Measurements from ENCODE around the gene NACC2.
"Not testable (repeated sequence)": the region's sequence is repeated elsewhere in the genome, so short reads cannot be mapped to it uniquely, and the experiment has no call there.

Gene NACC2

DNA sequence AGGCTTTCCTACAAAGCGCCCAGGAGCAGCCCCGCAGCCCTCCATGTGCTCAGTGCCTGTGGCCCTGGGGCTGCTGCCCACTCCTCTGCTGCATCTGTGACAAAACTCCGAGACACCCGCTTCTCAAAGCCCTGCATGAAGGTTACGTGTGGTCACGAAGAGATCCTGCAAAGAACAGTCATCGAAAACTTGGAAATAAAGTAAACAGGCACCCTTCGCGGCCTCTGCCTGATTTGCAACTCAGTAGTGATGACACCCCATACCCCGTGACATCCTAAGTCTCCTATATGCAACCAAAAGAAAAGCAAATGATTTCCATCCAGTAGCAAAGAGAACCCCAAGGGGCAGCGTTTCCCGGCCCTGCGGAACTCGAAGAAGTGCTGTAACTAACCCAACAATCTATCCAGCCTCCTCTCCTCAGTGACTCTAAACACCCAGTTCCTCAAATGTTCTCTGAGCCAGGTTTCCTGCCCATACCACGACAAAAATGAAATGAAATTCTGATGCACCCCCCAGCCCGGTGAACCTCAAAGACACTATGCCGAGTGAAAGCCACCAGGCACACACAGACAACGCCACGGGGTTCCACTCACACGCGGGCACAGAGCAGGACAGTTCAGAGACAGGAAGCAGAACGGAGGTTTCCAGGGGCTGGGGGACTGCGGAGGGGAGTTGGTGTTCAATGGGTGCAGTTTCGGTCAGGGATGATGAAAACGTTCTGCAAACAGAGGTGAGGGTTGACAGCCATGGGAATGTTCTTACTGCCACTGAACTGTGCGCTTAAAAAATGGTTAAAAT, 19.0 kb downstream of the NACC2 start:
- peak overlapping the region; percentile 33 for H3K27ac Mint-ChIP-seq (ENCODE audit: low read depth)
- no peak for ATAC-seq (replicated peaks; ENCODE audit: extremely low read depth, poor library complexity, severe bottlenecking)

GRCh38 chr9:136075134-136075841, 19.8 kb downstream of the NACC2 start:
- no peak overlapping the region for H3K27ac Mint-ChIP-seq (ENCODE audit: low read depth)
- H3K36me3 Mint-ChIP-seq (ENCODE audit: insufficient read depth): peaks cover 5% of the 10 kb centered on the region
- DNase-seq (ENCODE audit: low spot score in 2 of 2) (no peak), ATAC-seq (replicated peaks; ENCODE audit: extremely low read depth, poor library complexity, severe bottlenecking) (no peak)
- H3K4me1 Mint-ChIP-seq: peaks cover 34% of the 10 kb centered on the region
- H3K4me3 Mint-ChIP-seq: no peak overlapping the region
- no peaks in the 10 kb centered on the region for H3K27me3 Mint-ChIP-seq
- no peaks in the 10 kb centered on the region for H3K9me3 Mint-ChIP-seq

More for the DNA sequence above, 19.0 kb downstream of the NACC2 start:
- DNase-seq (ENCODE audit: low spot score in 2 of 2): no peak
- Mint-ChIP-seq H3K9me3 (no peaks in the 10 kb centered on the region), H3K27me3 (no peaks in the 10 kb centered on the region), H3K4me3 (peak overlapping the region; percentile 10), H3K36me3 (ENCODE audit: insufficient read depth) (peaks cover 2% of the 10 kb centered on the region), H3K4me1 (peaks cover 30% of the 10 kb centered on the region)

- no peak for ATAC-seq (replicated peaks; ENCODE audit: extremely low read depth, poor library complexity, severe bottlenecking)
- H3K36me3 Mint-ChIP-seq (ENCODE audit: insufficient read depth): peaks cover 5% of the 10 kb centered on the region
- peaks cover 34% of the 10 kb centered on the region for H3K4me1 Mint-ChIP-seq
Observed at GRCh38 chr9:136074706-136075105, 20.4 kb downstream of the NACC2 start.

DNA sequence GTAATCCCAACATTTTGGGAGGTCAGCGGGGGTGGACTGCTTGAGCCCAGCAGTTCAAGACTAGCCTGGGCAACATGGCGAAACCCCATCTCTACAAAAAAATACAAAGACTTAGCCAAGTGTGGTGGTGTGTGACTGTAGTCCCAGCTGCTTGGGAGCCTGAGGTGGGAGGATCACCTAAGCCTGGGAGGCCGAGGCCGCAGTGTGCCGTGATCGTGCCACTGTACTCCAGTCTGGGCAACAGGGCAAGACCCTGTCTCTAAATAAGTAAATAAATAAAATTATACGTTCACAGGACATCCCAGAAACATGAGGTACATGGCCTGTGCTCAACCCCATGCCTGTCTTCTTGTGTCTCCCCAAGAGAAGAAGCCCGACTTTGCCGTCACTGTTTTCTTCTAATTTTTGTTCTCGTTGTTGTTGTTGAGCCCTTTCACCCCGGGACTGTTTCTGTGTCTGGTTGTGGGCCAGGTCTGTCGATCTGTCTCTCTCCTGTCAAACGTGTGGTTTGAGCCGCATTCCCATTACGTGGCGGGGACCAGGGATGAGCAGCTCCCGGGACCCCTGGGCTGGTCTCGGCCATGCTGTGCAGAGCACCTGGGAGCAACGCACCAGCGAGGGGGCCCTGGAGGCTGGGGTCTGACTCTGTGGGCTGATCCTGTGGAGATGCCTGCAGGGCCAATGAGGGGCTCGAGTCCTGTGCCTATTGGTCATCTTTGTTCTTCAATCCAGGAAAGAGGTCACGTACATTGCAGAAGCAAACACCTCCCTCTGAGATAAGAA, 32.2 kb downstream of the NACC2 start:
- DNase-seq (ENCODE audit: low spot score in 2 of 2): no peak
- peaks cover 14% of the 10 kb centered on the region for H3K4me1 Mint-ChIP-seq
- H3K9me3 Mint-ChIP-seq: no peaks in the 10 kb centered on the region
- no peaks in the 10 kb centered on the region for H3K27me3 Mint-ChIP-seq
- no peak for ATAC-seq (replicated peaks; ENCODE audit: extremely low read depth, poor library complexity, severe bottlenecking)
- H3K36me3 Mint-ChIP-seq (ENCODE audit: insufficient read depth): peaks cover 8% of the 10 kb centered on the region
- no peak overlapping the region for H3K27ac Mint-ChIP-seq (ENCODE audit: low read depth)
- no peak overlapping the region for H3K4me3 Mint-ChIP-seq

More at GRCh38 chr9:136074706-136075105, 20.4 kb downstream of the NACC2 start:
- no peaks in the 10 kb centered on the region for H3K27me3 Mint-ChIP-seq
- H3K27ac Mint-ChIP-seq (ENCODE audit: low read depth): no peak overlapping the region
- no peaks in the 10 kb centered on the region for H3K9me3 Mint-ChIP-seq
- DNase-seq (ENCODE audit: low spot score in 2 of 2): no peak
- H3K4me3 Mint-ChIP-seq: no peak overlapping the region

DNA sequence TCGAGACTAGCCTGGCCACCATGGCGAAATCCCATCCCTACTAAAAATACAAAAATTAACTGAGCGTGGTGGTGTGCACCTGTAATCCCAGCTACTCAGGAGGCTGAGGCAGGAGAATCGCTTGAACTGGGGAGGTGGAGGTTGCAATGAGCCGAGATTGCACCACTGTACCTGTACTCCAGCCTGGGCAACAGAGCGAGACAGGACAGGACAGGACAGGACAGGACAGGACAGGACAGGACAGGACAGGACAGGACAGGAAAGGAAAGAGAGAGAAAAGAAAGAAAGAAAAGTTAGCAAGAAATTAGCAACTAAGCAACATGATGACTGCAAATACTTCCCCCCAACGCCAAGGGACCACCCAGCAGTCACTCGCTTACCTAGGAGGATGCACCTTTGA, 33.2 kb downstream of the NACC2 start:
- not testable (repeated sequence) for DNase-seq (ENCODE audit: low spot score in 2 of 2); H3K4me3 Mint-ChIP-seq; H3K36me3 Mint-ChIP-seq (ENCODE audit: insufficient read depth); H3K27ac Mint-ChIP-seq (ENCODE audit: low read depth); H3K9me3 Mint-ChIP-seq; ATAC-seq (replicated peaks; ENCODE audit: extremely low read depth, poor library complexity, severe bottlenecking); H3K27me3 Mint-ChIP-seq
- peaks cover 23% of the 10 kb centered on the region for H3K4me1 Mint-ChIP-seq

GRCh38 chr9:136061405-136061804, 33.7 kb downstream of the NACC2 start:
- Mint-ChIP-seq H3K4me3 (no peak overlapping the region), H3K27ac (ENCODE audit: low read depth) (no peak overlapping the region), H3K9me3 (no peaks in the 10 kb centered on the region), H3K4me1 (peaks cover 21% of the 10 kb centered on the region), H3K27me3 (no peaks in the 10 kb centered on the region), H3K36me3 (ENCODE audit: insufficient read depth) (peaks cover 6% of the 10 kb centered on the region)
- DNase-seq (ENCODE audit: low spot score in 2 of 2) (no peak), ATAC-seq (replicated peaks; ENCODE audit: extremely low read depth, poor library complexity, severe bottlenecking) (no peak)

DNA sequence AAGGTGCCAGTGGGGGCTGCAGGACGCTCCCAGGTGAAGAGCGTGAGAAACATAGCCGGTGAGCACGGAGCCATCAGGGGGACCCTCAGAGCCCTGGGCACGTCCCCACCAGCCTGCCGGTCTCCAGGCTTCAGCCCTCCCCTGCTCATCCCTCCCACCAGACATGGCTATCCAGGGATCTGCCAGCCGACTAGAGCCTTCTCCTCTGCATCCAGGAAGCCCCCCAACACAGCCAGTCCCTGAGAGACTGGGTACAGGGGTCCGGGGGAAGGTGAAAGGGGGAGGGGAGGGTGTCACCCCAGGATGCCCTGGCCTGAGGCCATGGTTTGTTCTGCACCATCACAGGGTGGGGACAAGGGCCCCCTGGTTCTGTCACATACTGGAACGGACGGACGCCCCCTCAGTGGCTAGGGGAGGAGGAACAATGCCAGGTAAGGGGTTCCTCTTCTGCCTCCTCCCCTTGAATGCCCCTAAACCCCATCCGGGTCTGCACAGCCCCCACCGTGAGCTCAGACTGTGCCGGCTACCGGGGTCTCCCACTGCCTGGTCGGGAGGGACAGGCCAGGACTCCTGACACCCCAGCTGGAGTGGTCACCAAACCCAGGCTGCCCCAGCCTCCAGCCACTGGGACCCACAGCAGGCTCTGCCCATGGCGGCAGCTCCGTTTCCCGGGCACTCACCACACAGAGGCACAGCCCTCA, 34.3 kb downstream of the NACC2 start:
- H3K27me3 Mint-ChIP-seq: no peaks in the 10 kb centered on the region

GRCh38 chr9:136059851-136060670, 35.0 kb downstream of the NACC2 start:
- no peak for DNase-seq (ENCODE audit: low spot score in 2 of 2)
- Mint-ChIP-seq H3K36me3 (ENCODE audit: insufficient read depth) (peaks cover 4% of the 10 kb centered on the region), H3K4me3 (no peak overlapping the region), H3K4me1 (peaks cover 21% of the 10 kb centered on the region), H3K27ac (ENCODE audit: low read depth) (no peak overlapping the region), H3K27me3 (no peaks in the 10 kb centered on the region), H3K9me3 (no peaks in the 10 kb centered on the region)
- no peak for ATAC-seq (replicated peaks; ENCODE audit: extremely low read depth, poor library complexity, severe bottlenecking)

More for the DNA sequence above, 34.3 kb downstream of the NACC2 start:
- no peaks in the 10 kb centered on the region for H3K9me3 Mint-ChIP-seq
- peaks cover 4% of the 10 kb centered on the region for H3K36me3 Mint-ChIP-seq (ENCODE audit: insufficient read depth)
- no peak overlapping the region for H3K4me3 Mint-ChIP-seq
- peaks cover 16% of the 10 kb centered on the region for H3K4me1 Mint-ChIP-seq
- ATAC-seq (replicated peaks; ENCODE audit: extremely low read depth, poor library complexity, severe bottlenecking) (no peak), DNase-seq (ENCODE audit: low spot score in 2 of 2) (no peak)
- H3K27ac Mint-ChIP-seq (ENCODE audit: low read depth): no peak overlapping the region

- Mint-ChIP-seq H3K27me3 (no peaks in the 10 kb centered on the region), H3K4me1 (peaks cover 21% of the 10 kb centered on the region), H3K9me3 (no peaks in the 10 kb centered on the region), H3K27ac (ENCODE audit: low read depth) (no peak overlapping the region), H3K36me3 (ENCODE audit: insufficient read depth) (peaks cover 4% of the 10 kb centered on the region), H3K4me3 (no peak overlapping the region)
- no peak for DNase-seq (ENCODE audit: low spot score in 2 of 2)
- no peak for ATAC-seq (replicated peaks; ENCODE audit: extremely low read depth, poor library complexity, severe bottlenecking)
Observed at GRCh38 chr9:136059321-136059791, 35.7 kb downstream of the NACC2 start.

DNA sequence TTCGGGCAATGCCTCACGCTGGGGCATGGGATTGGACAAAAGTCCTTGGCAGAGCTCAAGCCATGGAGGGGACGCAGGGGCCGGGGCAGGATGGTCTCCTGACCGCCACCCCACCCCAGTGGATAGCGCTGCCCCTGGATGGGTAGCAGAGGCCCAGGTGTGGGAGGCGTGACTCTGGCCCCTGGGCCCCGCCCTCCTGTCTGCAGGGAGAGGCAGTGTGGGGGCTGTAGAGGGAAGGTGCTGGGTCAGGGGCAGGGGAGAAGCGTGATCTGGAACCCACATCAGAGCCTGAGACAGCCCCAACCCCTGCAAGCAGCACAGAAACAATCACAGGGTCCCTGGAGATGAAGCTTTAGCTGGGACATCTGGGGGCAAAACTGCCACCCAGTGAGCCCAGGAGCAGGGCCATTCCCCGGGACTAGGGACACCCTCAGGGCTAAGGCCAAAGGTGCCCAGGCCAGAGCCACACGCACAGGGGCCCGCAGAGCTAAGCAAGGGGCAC, 36.2 kb downstream of the NACC2 start:
- Mint-ChIP-seq H3K36me3 (ENCODE audit: insufficient read depth) (peaks cover 4% of the 10 kb centered on the region), H3K4me3 (no peak overlapping the region), H3K4me1 (peaks cover 21% of the 10 kb centered on the region), H3K27me3 (no peaks in the 10 kb centered on the region), H3K27ac (ENCODE audit: low read depth) (no peak overlapping the region), H3K9me3 (no peaks in the 10 kb centered on the region)
- no peak for DNase-seq (ENCODE audit: low spot score in 2 of 2)
- no peak for ATAC-seq (replicated peaks; ENCODE audit: extremely low read depth, poor library complexity, severe bottlenecking)

DNA sequence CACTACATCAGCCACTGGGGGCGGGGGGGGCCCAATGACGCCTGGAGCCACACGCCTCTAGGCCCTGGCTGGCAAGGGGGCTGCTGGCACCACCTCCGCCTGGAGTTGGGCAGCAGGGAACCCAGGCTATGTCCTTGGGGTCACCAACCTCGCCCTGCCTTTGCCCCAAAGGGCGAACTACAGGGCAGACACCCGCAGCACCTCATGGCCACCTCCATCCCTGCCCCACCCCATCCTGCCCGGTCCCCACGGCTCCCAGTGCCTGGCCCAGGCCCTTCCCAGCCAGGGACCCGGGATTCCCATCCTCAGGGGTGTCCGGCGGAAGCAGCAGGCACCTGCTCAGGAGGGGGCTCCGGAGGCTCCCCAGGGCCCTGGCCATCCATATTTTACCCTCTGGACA, 37.0 kb downstream of the NACC2 start:
- Mint-ChIP-seq H3K9me3 (no peaks in the 10 kb centered on the region), H3K36me3 (ENCODE audit: insufficient read depth) (peaks cover 4% of the 10 kb centered on the region), H3K27ac (ENCODE audit: low read depth) (no peak overlapping the region), H3K27me3 (no peaks in the 10 kb centered on the region), H3K4me1 (peaks cover 26% of the 10 kb centered on the region), H3K4me3 (no peak overlapping the region)
- no peak for DNase-seq (ENCODE audit: low spot score in 2 of 2)
- ATAC-seq (replicated peaks; ENCODE audit: extremely low read depth, poor library complexity, severe bottlenecking): no peak

All from central memory CD8-positive, alpha-beta T cell (primary cell).